IMR-90 (cell line): ENCODE data around the gene TM4SF4. TPM values are rescaled to one million over a fixed set of nuclear protein-coding genes. Genes with fewer than 3 reads are reported as not detected.

Experiments
- ATAC-seq: fragments of 200-7000 bp; cut with Tn5 transposase; 2 replicates; pipeline ENCODE4 v1.9.1; 2020; ENCODE audit warnings: low read depth, mild to moderate bottlenecking, moderate library complexity
- BruUV-seq: library from RNA; stranded (reverse); fragments of 400-500 nt; replicated peaks from 2 replicates; lab custom pipeline; 2021; lab: Mats Ljungman, UMichigan
- CTCF ChIA-PET: fragments of 300-600 bp; formaldehyde crosslinking; extraction: SDS; loops from one replicate; lab custom pipeline; 2021; ENCODE audit warnings: antibody characterized with exemption; lab: Yijun Ruan, JAX
- POLR2A ChIA-PET: fragments of 300-600 bp; sonication (Branson Sonifier 250); formaldehyde crosslinking; loops from one replicate; lab custom pipeline; 2022; ENCODE audit warnings: antibody characterized with exemption; ENCODE audit not compliant: unreplicated experiment; lab: Charles Lee
- DNase-seq: peaks from one replicate; pipeline ENCODE4 v3.0.0; 2013
- H2AFZ ChIP-seq: replicated peaks from 2 replicates; pipeline ENCODE3; 2013; ENCODE audit warnings: low read length, mild to moderate bottlenecking; ENCODE audit not compliant: poor library complexity
- H2AK5ac ChIP-seq: 2 replicates; pipeline ENCODE4 v1.6.1; 2013; ENCODE audit warnings: low read depth, low read length, inconsistent platforms
- H2AK9ac ChIP-seq: replicated peaks from 2 replicates; pipeline ENCODE3; 2013; ENCODE audit warnings: mild to moderate bottlenecking, low read depth, low read length, moderate library complexity; ENCODE audit not compliant: poor library complexity
- H2BK120ac ChIP-seq: 2 replicates; pipeline ENCODE4 v1.6.1; 2013; ENCODE audit warnings: low read depth, low read length, inconsistent platforms
- H2BK15ac ChIP-seq: 3 replicates; pipeline ENCODE4 v1.6.1; 2013; ENCODE audit warnings: low read depth, low read length, inconsistent platforms
- H2BK20ac ChIP-seq: 2 replicates; pipeline ENCODE4 v1.6.1; 2013; ENCODE audit warnings: low read depth, mild to moderate bottlenecking, inconsistent platforms, low read length, moderate library complexity
- H2BK5ac ChIP-seq: 2 replicates; pipeline ENCODE4 v1.6.1; 2013; ENCODE audit warnings: mild to moderate bottlenecking, low read depth, low read length, inconsistent platforms; ENCODE audit not compliant: poor library complexity, severe bottlenecking
- H3K14ac ChIP-seq: replicated peaks from 2 replicates; pipeline ENCODE4 v1.6.1; 2013; ENCODE audit warnings: low read depth, low read length, inconsistent platforms
- H3K18ac ChIP-seq: 2 replicates; pipeline ENCODE4 v1.6.1; 2013; ENCODE audit warnings: low read depth, low read length, control low read depth
- H3K23ac ChIP-seq: 2 replicates; pipeline ENCODE4 v1.6.1; 2013; ENCODE audit warnings: low read depth, low read length, inconsistent platforms
- H3K27ac ChIP-seq: 2 replicates; pipeline ENCODE4 v1.5.1; 2013; ENCODE audit warnings: mild to moderate bottlenecking, control low read depth, low read length; ENCODE audit not compliant: insufficient read depth
- H3K27me3 ChIP-seq: 2 replicates; pipeline ENCODE4 v1.6.1; 2013; ENCODE audit warnings: low read length; ENCODE audit not compliant: control insufficient read depth, insufficient read depth
- H3K36me3 ChIP-seq: 2 replicates; pipeline ENCODE4 v1.6.1; 2013; ENCODE audit warnings: low read length, mixed read lengths; ENCODE audit not compliant: control insufficient read depth, insufficient read depth
- H3K4ac ChIP-seq: 2 replicates; pipeline ENCODE4 v1.6.1; 2013; ENCODE audit warnings: low read depth, low read length, inconsistent platforms
- H3K4me1 ChIP-seq: 2 replicates; pipeline ENCODE4 v1.6.1; 2013; ENCODE audit warnings: low read length, mixed read lengths; ENCODE audit not compliant: control insufficient read depth, insufficient read depth
- H3K4me2 ChIP-seq: 2 replicates; pipeline ENCODE4 v1.6.1; 2013; ENCODE audit warnings: low read depth, mild to moderate bottlenecking, control low read depth, low read length, moderate library complexity
- H3K4me3 ChIP-seq: 2 replicates; pipeline ENCODE4 v1.5.1; 2013; ENCODE audit warnings: low read depth, mild to moderate bottlenecking, control low read depth, low read length, moderate library complexity; ENCODE audit not compliant: insufficient read depth
- H3K56ac ChIP-seq: 2 replicates; pipeline ENCODE4 v1.6.1; 2013; ENCODE audit warnings: low read length, inconsistent platforms; ENCODE audit not compliant: insufficient read depth; ENCODE audit errors: extremely low read depth
- H3K79me1 ChIP-seq, 2 experiments: 2 replicates each; pipeline ENCODE4 v1.6.1; 2013; ENCODE audit warnings: low read length in 2 of 2, inconsistent platforms in 1 of 2, low read depth in 1 of 2
- H3K9ac ChIP-seq: 2 replicates; pipeline ENCODE4 v1.6.1; 2013; ENCODE audit warnings: low read depth, low read length, control low read depth
- H3K9me1 ChIP-seq: 2 replicates; pipeline ENCODE4 v1.6.1; 2013; ENCODE audit warnings: low read length, inconsistent platforms; ENCODE audit not compliant: insufficient read depth
- H3K9me3 ChIP-seq: 2 replicates; pipeline ENCODE4 v1.6.1; 2013; ENCODE audit warnings: low read length; ENCODE audit not compliant: control insufficient read depth, insufficient read depth
- H4K20me1 ChIP-seq: 2 replicates; pipeline ENCODE4 v1.6.1; 2013; ENCODE audit warnings: low read length, inconsistent platforms; ENCODE audit not compliant: insufficient read depth
- H4K5ac ChIP-seq: 2 replicates; pipeline ENCODE4 v1.6.1; 2013; ENCODE audit warnings: mild to moderate bottlenecking, low read depth, low read length, control low read depth
- H4K8ac ChIP-seq, 2 experiments: 2 replicates each; pipeline ENCODE4 v1.6.1; 2013; ENCODE audit warnings: low read depth in 2 of 2, low read length in 2 of 2, control low read depth in 1 of 2, inconsistent platforms in 1 of 2
- H4K91ac ChIP-seq: 2 replicates; pipeline ENCODE4 v1.6.1; 2013; ENCODE audit warnings: low read depth, low read length, inconsistent platforms; ENCODE audit not compliant: insufficient read depth
- BHLHE40 ChIP-seq: fragments of 150-350 bp; IDR thresholded peaks from 2 replicates; pipeline ENCODE4 v1.6.1; 2016; ENCODE audit warnings: mild to moderate bottlenecking, low read depth, low read length
- CEBPB ChIP-seq: IDR thresholded peaks from 2 replicates; pipeline ENCODE4 v1.6.1; 2012; ENCODE audit warnings: low read depth, low read length, improper control_type of control experiment
- CHD1 ChIP-seq: IDR thresholded peaks from 2 replicates; pipeline ENCODE4 v1.6.1; 2012; ENCODE audit warnings: low read depth, low read length, improper control_type of control experiment
- CTCF ChIP-seq: conservative IDR thresholded peaks from 2 replicates; pipeline ENCODE4 v1.5.1; 2012; ENCODE audit warnings: mild to moderate bottlenecking, low read depth, low read length, improper control_type of control experiment
- FOS ChIP-seq: fragments of 150-350 bp; IDR thresholded peaks from 2 replicates; pipeline ENCODE4 v1.6.1; 2016; ENCODE audit warnings: low read depth, low read length
- MAFK ChIP-seq: IDR thresholded peaks from 2 replicates; pipeline ENCODE4 v1.6.1; 2012; ENCODE audit warnings: low read depth, low read length, improper control_type of control experiment
- MXI1 ChIP-seq: IDR thresholded peaks from 2 replicates; pipeline ENCODE4 v1.6.1; 2012; ENCODE audit warnings: low read depth, mild to moderate bottlenecking, low read length, moderate library complexity, borderline replicate concordance
- NFE2L2 ChIP-seq: fragments of 150-350 bp; IDR thresholded peaks from 2 replicates; pipeline ENCODE4 v1.6.1; 2016; ENCODE audit warnings: low read depth, mild to moderate bottlenecking, low read length
- POLR2A ChIP-seq: IDR thresholded peaks from 2 replicates; pipeline ENCODE4 v1.6.1; 2012; ENCODE audit warnings: mild to moderate bottlenecking, low read depth, low read length
- RCOR1 ChIP-seq: IDR thresholded peaks from 2 replicates; pipeline ENCODE4 v1.6.1; 2012; ENCODE audit warnings: mild to moderate bottlenecking, low read length, improper control_type of control experiment; ENCODE audit not compliant: insufficient replicate concordance
- RFX5 ChIP-seq: IDR thresholded peaks from 2 replicates; pipeline ENCODE4 v1.8.0; 2012; ENCODE audit warnings: low read depth, mild to moderate bottlenecking, low read length, moderate library complexity
- WGBS, 2 experiments: methylation state at CpG; one replicate each; pipeline versions ENCODE4 v1.1.5 to v1.1.7; 2013; ENCODE audit warnings: missing lambda C conversion rate in 2 of 2; ENCODE audit not compliant: insufficient read length in 1 of 2; ENCODE audit errors: extremely low coverage in 2 of 2; 5-methylcytosine and 5-hydroxymethylcytosine counted together
- dilution Hi-C: fragments of 300-500 bp; cut with HindIII; formaldehyde crosslinking; loops from one replicate; pipeline ENCODE4 v1.14.3; 2018; ENCODE audit warnings: low sequenced_read_pairs; ENCODE audit not compliant: unreplicated experiment
- in situ Hi-C: fragments of 300-500 bp; cut with MboI; formaldehyde crosslinking; loops from 3 replicates; pipeline ENCODE4 v1.14.3; 2019; ENCODE audit warnings: low sequenced_read_pairs, inconsistent platforms, mixed read lengths
- intact Hi-C: fragments of 100-400 bp; cut with micrococcal nuclease; formaldehyde crosslinking; loops from 2 replicates; pipeline ENCODE4 v1.10.0; 2022
- polyA plus RNA-seq, 3 experiments: library from polyadenylated mRNA; depleted of rRNA; stranded (reverse); fragments of >200 nt; gene quantifications; 2 replicates each; pipeline ENCODE4 v1.2.3, GENCODE V29; 2012; ENCODE audit warnings: low replicate concordance in 1 of 3
- total RNA-seq: library from RNA; depleted of rRNA; stranded (reverse); fragments of >200 nt; gene quantifications from 2 replicates; pipeline ENCODE4 v1.2.3, GENCODE V29; 2012

TM4SF4 gene
- total and polyA plus RNA-seq, 2 of the 4 experiments (the other 2 are of a cell fraction): 0.60 to 1.6 TPM

GRCh38 chr3:149536429-149536828, 61.9 kb downstream of the TM4SF4 start:
- no peak overlapping the region for H2AFZ ChIP-seq
- H4K91ac ChIP-seq: peak overlapping the region; percentile 40; the same call in 1 of the 2 replicates
- H3K4ac ChIP-seq: peak overlapping the region; percentile 51; the same call in 1 of the 2 replicates
- WGBS, 2 experiments: no CpG with 5 or more reads among the region's 11 CpGs
- intact Hi-C loops (no loop called here), in situ Hi-C loops (no loop called here), dilution Hi-C loops (no loop called here)
- H3K4me1 ChIP-seq: peaks cover 31% of the 10 kb centered on the region
- no peak overlapping the region for H4K5ac ChIP-seq
- H2BK20ac ChIP-seq: peak overlapping the region; percentile 75; the same call in 1 of the 2 replicates
- peaks cover 4% of the 10 kb centered on the region for H3K36me3 ChIP-seq
- H4K20me1 ChIP-seq: peaks cover 3% of the 10 kb centered on the region
- POLR2A ChIA-PET: interaction anchor here (0.6 kb wide), 2 partner anchors 120 kb away, joined by 3 to 5 read pairs; no protein-coding TSS in a partner anchor
- no peak overlapping the region for H3K23ac ChIP-seq
- peaks cover 20% of the 10 kb centered on the region for H3K9me1 ChIP-seq
- H3K79me1 ChIP-seq: peaks cover 31 to 74% of the 10 kb centered on the region in 2 experiments
- DNase-seq (no peak), ATAC-seq (no peak)
- peak overlapping the region; percentile 35; the same call in 1 of the 2 replicates for H3K14ac ChIP-seq
- H2BK15ac ChIP-seq: peak overlapping the region; percentile 17; the same call in 1 of the 3 replicates
- no TSS peak for BruUV-seq
- no peaks in the 10 kb centered on the region for H3K27me3 ChIP-seq
- H2BK5ac ChIP-seq: peak overlapping the region; percentile 13
- no peaks in the 10 kb centered on the region for H3K9me3 ChIP-seq
- H3K27ac ChIP-seq: peak overlapping the region; percentile 27; the same call in 1 of the 2 replicates
- H4K8ac ChIP-seq: peak overlapping the region in 1 of 2 experiments; percentile 61; a peak in 2 of 4 replicates
- TF ChIP-seq POLR2A (no peak), CTCF (no peak), CEBPB (no peak), MAFK (peak; percentile 89), NFE2L2 (0 out of 2 replicates have a peak, but pooled peaks have one; percentile 23), RFX5 (no peak), CHD1 (no peak), RCOR1 (no peak), FOS (no peak), BHLHE40 (no peak), MXI1 (no peak)
- H3K56ac ChIP-seq: no peak overlapping the region
- H2AK5ac ChIP-seq: no peak overlapping the region; the same call in 1 of the 2 replicates
- no peak overlapping the region; the same call in 1 of the 2 replicates for H3K18ac ChIP-seq
- CTCF ChIA-PET: no interaction called here
- no peak overlapping the region for H3K4me3 ChIP-seq
- no peak overlapping the region for H3K9ac ChIP-seq
- no peak overlapping the region for H2AK9ac ChIP-seq
- H3K4me2 ChIP-seq: peak overlapping the region; percentile 71
- peak overlapping the region; percentile 40; the same call in 1 of the 2 replicates for H2BK120ac ChIP-seq
